VCaP (cell line): ENCODE measurements around the gene AKR1D1.

Experiments
- H3K27ac ChIP-seq: fragments of 450-650 bp; 2 replicates; pipeline ENCODE4 v1.5.1; 2017
- CTCF ChIP-seq: fragments of 450-650 bp; conservative IDR thresholded peaks from 2 replicates; pipeline ENCODE4 v1.5.1; 2017; ENCODE audit warnings: mild to moderate bottlenecking, moderate library complexity

AKR1D1 gene

GRCh38 chr7:138076196-138076595 is at the start of gene AKR1D1:
TSS of gene AKR1D1 (plus strand) at chr7:138076459. CDS start at chr7:138076519, 60 bp downstream.
- no peak within 1 kb of the TSS for H3K27ac ChIP-seq
- no peak for TF ChIP-seq CTCF

GRCh38 chr7:138027100-138027499 is 49.2 kb upstream of the AKR1D1 start:
- no peak overlapping the region for H3K27ac ChIP-seq
- TF ChIP-seq CTCF: no peak

GRCh38 chr7:138029126-138029525 is 47.1 kb upstream of the AKR1D1 start:
- TF ChIP-seq CTCF: no peak

GRCh38 chr7:138029941-138030340 is 46.3 kb upstream of the AKR1D1 start:
- no peak for TF ChIP-seq CTCF
- peak overlapping the region; percentile 24 for H3K27ac ChIP-seq

More at GRCh38 chr7:138029126-138029525, 47.1 kb upstream of the AKR1D1 start:
- H3K27ac ChIP-seq: peak overlapping the region; percentile 24; the same call in 1 of the 2 replicates

GRCh38 chr7:138030679-138031351 is 45.4 kb upstream of the AKR1D1 start:
- peak overlapping the region; percentile 24 for H3K27ac ChIP-seq
- no peak for TF ChIP-seq CTCF

- no peak overlapping the region for H3K27ac ChIP-seq
- TF ChIP-seq CTCF: no peak
Measured at GRCh38 chr7:138032186-138032585, 44.1 kb upstream of the AKR1D1 start.

- no peak overlapping the region for H3K27ac ChIP-seq
- no peak for TF ChIP-seq CTCF
Measured at GRCh38 chr7:138032770-138033169, 43.5 kb upstream of the AKR1D1 start.
